ENCODE results near the gene NNT.
"Not testable (repeated sequence)": the region's sequence is repeated elsewhere in the genome, so short reads cannot be mapped to it uniquely, and the experiment has no call there.

DNA sequence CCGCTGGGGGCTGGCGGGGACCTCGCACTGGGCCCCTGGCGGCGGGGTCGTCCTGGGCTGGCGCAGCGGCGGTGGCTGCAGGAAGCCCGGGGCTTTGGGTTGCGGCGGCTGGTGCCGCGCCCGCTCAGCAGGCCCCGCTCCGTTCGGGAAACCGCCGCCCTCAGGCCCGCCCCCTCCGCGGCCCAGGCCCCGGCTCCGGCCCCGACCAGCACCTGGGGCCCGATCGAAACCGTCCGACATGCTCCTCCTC is 46.4 kb upstream of the NNT start:
- not testable (repeated sequence) for TF ChIP-seq CTCF, EP300, POLR2A, POLR2AphosphoS5 (IDR thresholded peaks at IDR 0.05)
